HEK293 (cell line): Measurements from ENCODE around the gene RGS7.

Experiments used
- CTCF ChIA-PET: fragments of 350-600 bp; formaldehyde crosslinking; extraction: SDS; loops from one replicate; lab custom pipeline; 2021; ENCODE audit warnings: antibody characterized with exemption; lab: Yijun Ruan, JAX
- POLR2A ChIA-PET: fragments of 300-600 bp; formaldehyde crosslinking; extraction: SDS; loops from one replicate; lab custom pipeline; 2020; ENCODE audit warnings: antibody characterized with exemption, inconsistent platforms; lab: Yijun Ruan, JAX
- H3K27ac ChIP-seq: fragments of 200-500 bp; sonication (Bioruptor generic); 2 replicates; pipeline ENCODE4 v1.5.1; 2014; ENCODE audit warnings: low read depth, low read length, control low read depth, inconsistent platforms; ENCODE audit errors: extremely low read depth
- H3K36me3 ChIP-seq, 2 experiments: fragments of 200-500 bp in 1 of 2; sonication (Bioruptor generic) in 1 of 2; 1 replicate in 1 of 2; 2 replicates in 1 of 2; pipeline ENCODE4 v1.5.1; 2014 to 2017; ENCODE audit warnings: inconsistent platforms in 2 of 2, low read length in 2 of 2; ENCODE audit not compliant: control insufficient read depth in 2 of 2, insufficient read depth in 1 of 2
- H3K4me1 ChIP-seq: fragments of 200-500 bp; sonication (Bioruptor generic); 2 replicates; pipeline ENCODE4 v1.5.1; 2014; ENCODE audit warnings: mild to moderate bottlenecking, low read length, inconsistent platforms; ENCODE audit not compliant: control insufficient read depth, insufficient read depth
- H3K4me3 ChIP-seq: 2 replicates; pipeline ENCODE4 v1.5.1; 2011; ENCODE audit warnings: low read depth, mild to moderate bottlenecking, control low read depth, low read length, moderate library complexity
- H3K9me3 ChIP-seq: fragments of 200-500 bp; sonication (Bioruptor generic); 2 replicates; pipeline ENCODE4 v1.5.1; 2014; ENCODE audit warnings: low read depth, low read length, inconsistent platforms; ENCODE audit not compliant: control insufficient read depth, insufficient read depth
- FEZF1 ChIP-seq: fragments of 450-650 bp; formaldehyde crosslinking; IDR thresholded peaks from 2 replicates; pipeline ENCODE4 v1.5.1; 2016; ENCODE audit warnings: missing biosample characterization, missing genetic modification characterization
- GFI1B ChIP-seq: fragments of 450-650 bp; formaldehyde crosslinking; IDR thresholded peaks from 2 replicates; pipeline ENCODE4 v1.5.1; 2016; ENCODE audit warnings: missing biosample characterization, missing genetic modification characterization
- GLIS2 ChIP-seq: fragments of 450-650 bp; formaldehyde crosslinking; IDR thresholded peaks from 2 replicates; pipeline ENCODE4 v1.5.1; 2016; ENCODE audit warnings: missing biosample characterization, missing genetic modification characterization
- KLF1 ChIP-seq: fragments of 450-650 bp; formaldehyde crosslinking; IDR thresholded peaks from 2 replicates; pipeline ENCODE4 v1.5.1; 2016; ENCODE audit warnings: missing biosample characterization, missing genetic modification characterization
- KLF9 ChIP-seq: fragments of 450-650 bp; formaldehyde crosslinking; IDR thresholded peaks from 2 replicates; pipeline ENCODE4 v1.5.1; 2016; ENCODE audit warnings: missing biosample characterization, missing genetic modification characterization, low read depth
- REPIN1 ChIP-seq: fragments of 450-650 bp; formaldehyde crosslinking; IDR thresholded peaks from 2 replicates; pipeline ENCODE4 v1.5.1; 2017; ENCODE audit warnings: missing biosample characterization, missing genetic modification characterization, low read depth
- SCRT1 ChIP-seq: fragments of 450-650 bp; formaldehyde crosslinking; IDR thresholded peaks from 2 replicates; pipeline ENCODE4 v1.5.1; 2016; ENCODE audit warnings: missing biosample characterization, missing genetic modification characterization, borderline replicate concordance
- ZBTB20 ChIP-seq: fragments of 450-650 bp; formaldehyde crosslinking; IDR thresholded peaks from 2 replicates; pipeline ENCODE4 v1.5.1; 2016; ENCODE audit warnings: missing biosample characterization, missing genetic modification characterization
- ZBTB7A ChIP-seq: fragments of 450-650 bp; formaldehyde crosslinking; IDR thresholded peaks from 2 replicates; pipeline ENCODE4 v1.5.1; 2016; ENCODE audit warnings: low read depth, missing biosample characterization, missing genetic modification characterization
- ZFHX2 ChIP-seq: fragments of 450-650 bp; formaldehyde crosslinking; conservative IDR thresholded peaks from 2 replicates; pipeline ENCODE4 v1.5.1; 2016; ENCODE audit warnings: missing biosample characterization, missing genetic modification characterization
- ZNF138 ChIP-seq: fragments of 450-650 bp; formaldehyde crosslinking; IDR thresholded peaks from 2 replicates; pipeline ENCODE4 v1.5.1; 2016; ENCODE audit warnings: missing biosample characterization, missing genetic modification characterization, borderline replicate concordance
- ZNF146 ChIP-seq: fragments of 450-650 bp; formaldehyde crosslinking; IDR thresholded peaks from 2 replicates; pipeline ENCODE4 v1.5.1; 2016; ENCODE audit warnings: missing biosample characterization, missing genetic modification characterization
- ZNF175 ChIP-seq: fragments of 450-650 bp; formaldehyde crosslinking; IDR thresholded peaks from 2 replicates; pipeline ENCODE4 v1.5.1; 2016; ENCODE audit warnings: missing biosample characterization, missing genetic modification characterization
- ZNF19 ChIP-seq: fragments of 450-650 bp; formaldehyde crosslinking; IDR thresholded peaks from 2 replicates; pipeline ENCODE4; 2016; ENCODE audit warnings: missing biosample characterization, missing genetic modification characterization, low read depth
- ZNF341 ChIP-seq: fragments of 450-650 bp; formaldehyde crosslinking; IDR thresholded peaks from 2 replicates; pipeline ENCODE4; 2016; ENCODE audit warnings: low read depth, missing biosample characterization, missing genetic modification characterization
- ZNF426 ChIP-seq: fragments of 450-650 bp; formaldehyde crosslinking; IDR thresholded peaks from 2 replicates; pipeline ENCODE4 v1.5.1; 2017; ENCODE audit warnings: missing biosample characterization, missing genetic modification characterization, mild to moderate bottlenecking, inconsistent platforms, moderate library complexity
- ZNF529 ChIP-seq: fragments of 450-650 bp; formaldehyde crosslinking; IDR thresholded peaks from 2 replicates; pipeline ENCODE4 v1.5.1; 2017; ENCODE audit warnings: missing genetic modification characterization, missing biosample characterization; ENCODE audit not compliant: insufficient replicate concordance
- ZNF621 ChIP-seq: fragments of 450-650 bp; formaldehyde crosslinking; IDR thresholded peaks from 2 replicates; pipeline ENCODE4 v1.5.1; 2017; ENCODE audit warnings: missing biosample characterization, missing genetic modification characterization
- ZNF768 ChIP-seq: fragments of 450-650 bp; formaldehyde crosslinking; IDR thresholded peaks from 2 replicates; pipeline ENCODE4 v1.5.1; 2018; ENCODE audit warnings: missing biosample characterization, mild to moderate bottlenecking, missing genetic modification characterization
- ZSCAN23 ChIP-seq: fragments of 450-650 bp; formaldehyde crosslinking; IDR thresholded peaks from 2 replicates; pipeline ENCODE4 v1.5.1; 2016; ENCODE audit warnings: missing biosample characterization, missing genetic modification characterization
- TF ChIP-seq, protein P1 (sequence below): fragments of 450-650 bp; formaldehyde crosslinking; IDR thresholded peaks from 2 replicates; pipeline ENCODE4 v1.5.1; 2016; ENCODE audit warnings: missing biosample characterization, missing genetic modification characterization
- TF ChIP-seq, protein P2 (sequence below): IDR thresholded peaks from 2 replicates; pipeline ENCODE4 v1.6.1; 2011; ENCODE audit warnings: mild to moderate bottlenecking, low read depth, low read length, borderline replicate concordance
- TF ChIP-seq, protein P3 (sequence below): fragments of 450-650 bp; formaldehyde crosslinking; IDR thresholded peaks from 2 replicates; pipeline ENCODE4 v1.5.1; 2016; ENCODE audit warnings: missing biosample characterization, missing genetic modification characterization
- TF ChIP-seq, protein P4 (sequence below): fragments of 450-650 bp; formaldehyde crosslinking; IDR thresholded peaks from 2 replicates; pipeline ENCODE4 v1.5.1; 2016; ENCODE audit warnings: missing biosample characterization, missing genetic modification characterization
- TF ChIP-seq, protein P5 (sequence below): fragments of 450-650 bp; formaldehyde crosslinking; IDR thresholded peaks from 2 replicates; pipeline ENCODE4 v1.5.1; 2016; ENCODE audit warnings: missing biosample characterization, missing genetic modification characterization, borderline replicate concordance
- TF ChIP-seq, protein P6 (sequence below): fragments of 450-650 bp; formaldehyde crosslinking; IDR thresholded peaks from 2 replicates; pipeline ENCODE4 v1.5.1; 2017; ENCODE audit warnings: missing biosample characterization, missing genetic modification characterization
- TF ChIP-seq, protein P7 (sequence below): fragments of 450-650 bp; IDR thresholded peaks from 2 replicates; pipeline ENCODE4 v1.5.1; 2018; ENCODE audit warnings: missing biosample characterization, missing genetic modification characterization

The RGS7 gene

DNA sequence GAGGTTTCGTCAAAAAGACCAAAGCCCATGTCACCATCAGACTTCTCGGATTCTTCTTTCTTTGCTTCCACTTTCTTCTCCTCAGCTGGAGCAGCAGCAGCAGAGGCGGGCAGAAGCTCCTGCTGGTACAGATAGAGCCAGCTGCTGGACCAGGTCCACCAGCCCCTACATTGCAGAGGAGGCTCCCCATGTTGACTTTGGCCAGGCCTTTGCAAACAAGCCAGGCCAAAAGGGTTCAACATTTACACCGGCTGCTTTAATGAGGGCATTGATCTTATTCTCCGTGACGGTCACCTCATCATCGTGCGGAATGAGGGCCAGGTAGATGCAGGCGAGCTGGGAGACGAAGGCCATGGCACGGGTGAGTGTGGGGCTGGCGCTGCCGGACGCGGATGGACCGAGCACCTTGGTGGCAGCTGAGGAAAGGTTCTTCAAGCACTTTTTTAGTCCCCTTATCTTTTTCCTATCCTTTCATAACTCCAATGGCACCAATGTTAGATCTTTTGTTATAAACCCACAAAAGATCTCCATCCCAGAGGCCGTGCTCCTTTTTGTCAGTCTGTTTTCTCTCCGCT is 358.5 kb downstream of the RGS7 start:
- TF ChIP-seq ZNF621 (tag by site-specific recombination) (no peak), ZBTB20 (tag by site-specific recombination) (no peak), ZNF426 (tag by site-specific recombination) (no peak), ZSCAN23 (no peak), ZFHX2 (no peak), FEZF1 (tag by site-specific recombination) (no peak), ZNF146 (no peak)
- TF ChIP-seq, protein P1, sequence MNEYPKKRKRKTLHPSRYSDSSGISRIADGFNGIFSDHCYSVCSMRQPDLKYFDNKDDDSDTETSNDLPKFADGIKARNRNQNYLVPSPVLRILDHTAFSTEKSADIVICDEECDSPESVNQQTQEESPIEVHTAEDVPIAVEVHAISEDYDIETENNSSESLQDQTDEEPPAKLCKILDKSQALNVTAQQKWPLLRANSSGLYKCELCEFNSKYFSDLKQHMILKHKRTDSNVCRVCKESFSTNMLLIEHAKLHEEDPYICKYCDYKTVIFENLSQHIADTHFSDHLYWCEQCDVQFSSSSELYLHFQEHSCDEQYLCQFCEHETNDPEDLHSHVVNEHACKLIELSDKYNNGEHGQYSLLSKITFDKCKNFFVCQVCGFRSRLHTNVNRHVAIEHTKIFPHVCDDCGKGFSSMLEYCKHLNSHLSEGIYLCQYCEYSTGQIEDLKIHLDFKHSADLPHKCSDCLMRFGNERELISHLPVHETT (tag by site-specific recombination), result no peak
- H3K4me3 ChIP-seq, result no peak overlapping the region
- H3K9me3 ChIP-seq, result no peaks in the 10 kb centered on the region
- no peaks in the 10 kb centered on the region for H3K36me3 ChIP-seq
- ChIA-PET POLR2A (no interaction called here), CTCF (no interaction called here)
- no peak overlapping the region for H3K27ac ChIP-seq
- H3K4me1 ChIP-seq, result no peaks in the 10 kb centered on the region

DNA sequence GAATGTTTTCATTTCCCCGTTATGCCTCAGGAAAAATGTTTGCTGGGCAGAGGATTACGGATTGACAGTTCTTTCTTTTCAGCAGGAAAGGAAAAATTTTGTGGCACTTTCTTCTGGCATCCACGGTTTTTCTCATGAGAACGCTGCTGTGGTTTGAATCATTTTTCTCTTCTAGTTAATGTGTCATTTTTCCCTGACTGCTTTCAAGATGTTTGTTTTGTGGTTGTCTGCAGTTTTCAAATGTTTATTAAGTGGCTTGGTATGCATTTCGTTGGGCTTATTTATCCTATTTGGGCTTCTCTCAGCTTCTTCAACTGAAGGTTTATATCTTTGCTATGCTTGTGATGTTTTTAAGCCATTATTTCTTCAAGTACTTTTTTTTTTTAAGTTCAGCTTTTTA is 359.0 kb downstream of the RGS7 start:
- Histone ChIP-seq H3K9me3 (no peaks in the 10 kb centered on the region; the same call in 1 of the 2 replicates), H3K27ac (no peak overlapping the region), H3K36me3 (no peaks in the 10 kb centered on the region), H3K4me3 (no peak overlapping the region), H3K4me1 (no peaks in the 10 kb centered on the region)
- ChIA-PET CTCF (no interaction called here), POLR2A (no interaction called here)
- TF ChIP-seq ZNF529 (no peak), SCRT1 (no peak), ZNF19 (tag by site-specific recombination) (no peak), KLF1 (tag by site-specific recombination) (no peak), KLF9 (tag by site-specific recombination) (no peak), REPIN1 (tag by site-specific recombination) (no peak), GFI1B (tag by site-specific recombination) (no peak), GLIS2 (no peak), ZNF341 (tag by site-specific recombination) (no peak), ZNF138 (tag by site-specific recombination) (no peak), ZNF768 (tag by site-specific recombination) (no peak), ZBTB7A (tag by site-specific recombination) (no peak), ZNF175 (tag by site-specific recombination) (no peak)
- TF ChIP-seq, protein P2, sequence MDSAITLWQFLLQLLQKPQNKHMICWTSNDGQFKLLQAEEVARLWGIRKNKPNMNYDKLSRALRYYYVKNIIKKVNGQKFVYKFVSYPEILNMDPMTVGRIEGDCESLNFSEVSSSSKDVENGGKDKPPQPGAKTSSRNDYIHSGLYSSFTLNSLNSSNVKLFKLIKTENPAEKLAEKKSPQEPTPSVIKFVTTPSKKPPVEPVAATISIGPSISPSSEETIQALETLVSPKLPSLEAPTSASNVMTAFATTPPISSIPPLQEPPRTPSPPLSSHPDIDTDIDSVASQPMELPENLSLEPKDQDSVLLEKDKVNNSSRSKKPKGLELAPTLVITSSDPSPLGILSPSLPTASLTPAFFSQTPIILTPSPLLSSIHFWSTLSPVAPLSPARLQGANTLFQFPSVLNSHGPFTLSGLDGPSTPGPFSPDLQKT, result no peak
- TF ChIP-seq, protein P3, sequence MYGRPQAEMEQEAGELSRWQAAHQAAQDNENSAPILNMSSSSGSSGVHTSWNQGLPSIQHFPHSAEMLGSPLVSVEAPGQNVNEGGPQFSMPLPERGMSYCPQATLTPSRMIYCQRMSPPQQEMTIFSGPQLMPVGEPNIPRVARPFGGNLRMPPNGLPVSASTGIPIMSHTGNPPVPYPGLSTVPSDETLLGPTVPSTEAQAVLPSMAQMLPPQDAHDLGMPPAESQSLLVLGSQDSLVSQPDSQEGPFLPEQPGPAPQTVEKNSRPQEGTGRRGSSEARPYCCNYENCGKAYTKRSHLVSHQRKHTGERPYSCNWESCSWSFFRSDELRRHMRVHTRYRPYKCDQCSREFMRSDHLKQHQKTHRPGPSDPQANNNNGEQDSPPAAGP (tag by site-specific recombination), result no peak
- TF ChIP-seq, protein P4, sequence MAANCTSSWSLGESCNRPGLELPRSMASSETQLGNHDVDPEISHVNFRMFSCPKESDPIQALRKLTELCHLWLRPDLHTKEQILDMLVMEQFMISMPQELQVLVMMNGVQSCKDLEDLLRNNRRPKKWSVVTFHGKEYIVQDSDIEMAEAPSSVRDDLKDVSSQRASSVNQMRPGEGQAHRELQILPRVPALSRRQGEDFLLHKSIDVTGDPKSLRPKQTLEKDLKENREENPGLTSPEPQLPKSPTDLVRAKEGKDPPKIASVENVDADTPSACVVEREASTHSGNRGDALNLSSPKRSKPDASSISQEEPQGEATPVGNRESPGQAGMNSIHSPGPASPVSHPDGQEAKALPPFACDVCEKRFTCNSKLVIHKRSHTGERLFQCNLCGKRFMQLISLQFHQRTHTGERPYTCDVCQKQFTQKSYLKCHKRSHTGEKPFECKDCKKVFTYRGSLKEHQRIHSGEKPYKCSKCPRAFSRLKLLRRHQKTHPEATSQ (tag by site-specific recombination), result no peak
- TF ChIP-seq, protein P5, sequence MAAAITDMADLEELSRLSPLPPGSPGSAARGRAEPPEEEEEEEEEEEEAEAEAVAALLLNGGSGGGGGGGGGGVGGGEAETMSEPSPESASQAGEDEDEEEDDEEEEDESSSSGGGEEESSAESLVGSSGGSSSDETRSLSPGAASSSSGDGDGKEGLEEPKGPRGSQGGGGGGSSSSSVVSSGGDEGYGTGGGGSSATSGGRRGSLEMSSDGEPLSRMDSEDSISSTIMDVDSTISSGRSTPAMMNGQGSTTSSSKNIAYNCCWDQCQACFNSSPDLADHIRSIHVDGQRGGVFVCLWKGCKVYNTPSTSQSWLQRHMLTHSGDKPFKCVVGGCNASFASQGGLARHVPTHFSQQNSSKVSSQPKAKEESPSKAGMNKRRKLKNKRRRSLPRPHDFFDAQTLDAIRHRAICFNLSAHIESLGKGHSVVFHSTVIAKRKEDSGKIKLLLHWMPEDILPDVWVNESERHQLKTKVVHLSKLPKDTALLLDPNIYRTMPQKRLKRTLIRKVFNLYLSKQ (tag by site-specific recombination), result no peak
- TF ChIP-seq, protein P6, sequence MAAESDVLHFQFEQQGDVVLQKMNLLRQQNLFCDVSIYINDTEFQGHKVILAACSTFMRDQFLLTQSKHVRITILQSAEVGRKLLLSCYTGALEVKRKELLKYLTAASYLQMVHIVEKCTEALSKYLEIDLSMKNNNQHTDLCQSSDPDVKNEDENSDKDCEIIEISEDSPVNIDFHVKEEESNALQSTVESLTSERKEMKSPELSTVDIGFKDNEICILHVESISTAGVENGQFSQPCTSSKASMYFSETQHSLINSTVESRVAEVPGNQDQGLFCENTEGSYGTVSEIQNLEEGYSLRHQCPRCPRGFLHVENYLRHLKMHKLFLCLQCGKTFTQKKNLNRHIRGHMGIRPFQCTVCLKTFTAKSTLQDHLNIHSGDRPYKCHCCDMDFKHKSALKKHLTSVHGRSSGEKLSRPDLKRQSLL, result no peak
- TF ChIP-seq, protein P7, sequence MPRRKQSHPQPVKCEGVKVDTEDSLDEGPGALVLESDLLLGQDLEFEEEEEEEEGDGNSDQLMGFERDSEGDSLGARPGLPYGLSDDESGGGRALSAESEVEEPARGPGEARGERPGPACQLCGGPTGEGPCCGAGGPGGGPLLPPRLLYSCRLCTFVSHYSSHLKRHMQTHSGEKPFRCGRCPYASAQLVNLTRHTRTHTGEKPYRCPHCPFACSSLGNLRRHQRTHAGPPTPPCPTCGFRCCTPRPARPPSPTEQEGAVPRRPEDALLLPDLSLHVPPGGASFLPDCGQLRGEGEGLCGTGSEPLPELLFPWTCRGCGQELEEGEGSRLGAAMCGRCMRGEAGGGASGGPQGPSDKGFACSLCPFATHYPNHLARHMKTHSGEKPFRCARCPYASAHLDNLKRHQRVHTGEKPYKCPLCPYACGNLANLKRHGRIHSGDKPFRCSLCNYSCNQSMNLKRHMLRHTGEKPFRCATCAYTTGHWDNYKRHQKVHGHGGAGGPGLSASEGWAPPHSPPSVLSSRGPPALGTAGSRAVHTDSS (tag by site-specific recombination), result no peak
